ENCODE results near the gene NCAM2.

NCAM2 gene

DNA sequence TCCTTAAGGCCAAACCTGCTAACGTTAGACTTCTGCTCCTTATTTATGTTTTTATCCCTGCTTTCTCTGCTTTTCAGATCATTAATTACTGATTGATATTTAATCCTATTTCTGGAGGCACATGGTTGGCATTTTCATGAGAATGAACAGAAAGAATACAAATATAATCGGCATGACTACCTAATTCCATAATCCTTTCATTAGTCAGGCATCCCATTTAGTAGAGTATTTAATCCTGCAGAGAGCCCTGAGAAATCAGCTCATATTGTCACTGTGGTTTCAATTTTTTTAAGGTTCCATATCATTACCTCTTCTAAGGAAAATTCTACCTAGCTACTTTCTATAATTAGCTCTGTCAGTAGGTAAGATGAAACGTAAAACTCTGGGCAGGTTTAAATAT, 238.8 kb downstream of the NCAM2 start:
- Histone ChIP-seq H3K4ac (ENCODE audit: low read depth in 1 of 2, low read length in 2 of 2) (no peak overlapping the region), H3K27ac (ENCODE audit: low read length, poor library complexity, severe bottlenecking) (no peak overlapping the region), H3K4me3 (ENCODE audit: insufficient read depth in 1 of 2, low read depth in 1 of 2, low read length in 2 of 2) (no peak overlapping the region), H3K9me3 (ENCODE audit: control insufficient read depth, low read length) (no peaks in the 10 kb centered on the region), H2AK5ac (ENCODE audit: low read length, severe bottlenecking) (no peak overlapping the region), H3K9ac (ENCODE audit: low read length) (no peak overlapping the region), H2BK15ac (ENCODE audit: low read depth, poor library complexity, severe bottlenecking) (no peak overlapping the region), H3K4me1 (ENCODE audit: control insufficient read depth, insufficient read depth, low read depth, low read length) (no peaks in the 10 kb centered on the region), H2BK12ac (ENCODE audit: low read length in 2 of 2) (no peak overlapping the region), H3K18ac (ENCODE audit: low read depth in 1 of 2, low read length in 2 of 2) (no peak overlapping the region), H4K91ac (ENCODE audit: low read length) (no peak overlapping the region), H3K23ac (ENCODE audit: low read length in 2 of 2) (no peak overlapping the region), H3K36me3 (ENCODE audit: control insufficient read depth in 1 of 2, insufficient read depth in 2 of 2, low read depth in 1 of 2, low read length in 2 of 2) (no peaks in the 10 kb centered on the region), H4K8ac (ENCODE audit: low read length) (no peak overlapping the region), H3K4me2 (ENCODE audit: low read length, poor library complexity, severe bottlenecking) (no peak overlapping the region), H3K14ac (ENCODE audit: low read length in 2 of 2) (no peak overlapping the region), H3K79me1 (replicated peaks; ENCODE audit: low read length, poor library complexity, severe bottlenecking) (no peaks in the 10 kb centered on the region), H2BK5ac (ENCODE audit: low read depth, low read length, poor library complexity, severe bottlenecking) (no peak overlapping the region), H2AFZ (ENCODE audit: low read depth, low read length) (no peak overlapping the region), H2BK120ac (ENCODE audit: low read depth, low read length) (no peak overlapping the region), H3K27me3 (ENCODE audit: control insufficient read depth in 1 of 2, insufficient read depth in 1 of 2, low read length in 2 of 2) (no peaks in the 10 kb centered on the region)
- no peak for DNase-seq
- WGBS: 100% methylated on average over 1 of the region's 3 CpGs

DNA sequence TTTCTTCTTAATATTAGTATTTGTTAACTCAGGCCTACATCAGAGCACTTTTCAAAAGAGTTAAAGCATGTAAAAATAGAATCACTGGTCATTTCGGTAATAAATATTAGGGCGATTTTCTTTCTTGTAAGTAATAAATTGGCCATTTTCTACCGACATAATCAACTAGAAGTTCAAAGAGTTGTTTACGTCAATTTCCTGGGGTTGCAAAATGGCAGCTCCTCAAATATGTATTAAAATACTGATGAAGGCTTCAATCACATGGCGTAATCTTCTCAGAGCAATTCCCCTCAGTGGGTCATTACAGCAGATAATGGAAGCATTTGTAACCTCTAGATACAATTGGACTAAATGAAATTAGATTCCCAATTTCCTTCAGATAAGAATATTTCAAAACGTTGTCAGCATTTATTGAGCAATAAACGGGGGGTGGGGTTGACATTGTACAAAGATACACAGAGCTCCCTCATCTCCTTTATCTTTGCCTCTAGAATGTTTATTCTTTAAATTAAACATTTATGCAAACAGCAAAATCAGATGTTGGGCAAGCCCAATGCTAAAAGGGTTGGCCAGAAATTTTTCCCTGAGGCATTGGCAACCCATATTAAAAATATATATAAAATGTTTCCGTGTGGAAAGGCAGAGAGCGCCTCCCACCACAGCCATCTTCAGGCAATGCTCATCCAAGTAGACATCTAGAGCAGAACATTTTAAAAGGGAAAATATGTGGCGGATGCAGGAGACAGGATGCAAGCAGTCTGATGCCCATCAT, 240.6 kb downstream of the NCAM2 start:
- H3K27me3 ChIP-seq (ENCODE audit: control insufficient read depth in 1 of 2, insufficient read depth in 1 of 2, low read length in 2 of 2): no peaks in the 10 kb centered on the region
- H2AK5ac ChIP-seq (ENCODE audit: low read length, severe bottlenecking): no peak overlapping the region
- no peaks in the 10 kb centered on the region for H3K36me3 ChIP-seq (ENCODE audit: control insufficient read depth in 1 of 2, insufficient read depth in 2 of 2, low read depth in 1 of 2, low read length in 2 of 2)
- no peaks in the 10 kb centered on the region for H3K79me1 ChIP-seq (replicated peaks; ENCODE audit: low read length, poor library complexity, severe bottlenecking)
- H3K18ac ChIP-seq (ENCODE audit: low read depth in 1 of 2, low read length in 2 of 2): no peak overlapping the region
- no peak overlapping the region for H3K4me2 ChIP-seq (ENCODE audit: low read length, poor library complexity, severe bottlenecking)
- no peak overlapping the region for H4K8ac ChIP-seq (ENCODE audit: low read length)
- H3K23ac ChIP-seq (ENCODE audit: low read length in 2 of 2): no peak overlapping the region
- 94% methylated on average over 3 of the region's 10 CpGs for WGBS
- no peak overlapping the region for H2BK5ac ChIP-seq (ENCODE audit: low read depth, low read length, poor library complexity, severe bottlenecking)
- H4K91ac ChIP-seq (ENCODE audit: low read length): no peak overlapping the region
- H2AFZ ChIP-seq (ENCODE audit: low read depth, low read length): no peak overlapping the region
- no peaks in the 10 kb centered on the region for H3K4me1 ChIP-seq (ENCODE audit: control insufficient read depth, insufficient read depth, low read depth, low read length)
- no peak overlapping the region for H3K9ac ChIP-seq (ENCODE audit: low read length)
- H3K14ac ChIP-seq (ENCODE audit: low read length in 2 of 2): no peak overlapping the region
- H3K4me3 ChIP-seq (ENCODE audit: insufficient read depth in 1 of 2, low read depth in 1 of 2, low read length in 2 of 2): no peak overlapping the region
- no peak overlapping the region for H3K27ac ChIP-seq (ENCODE audit: low read length, poor library complexity, severe bottlenecking)
- H2BK15ac ChIP-seq (ENCODE audit: low read depth, poor library complexity, severe bottlenecking): no peak overlapping the region
- no peak overlapping the region for H3K4ac ChIP-seq (ENCODE audit: low read depth in 1 of 2, low read length in 2 of 2)
- no peaks in the 10 kb centered on the region for H3K9me3 ChIP-seq (ENCODE audit: control insufficient read depth, low read length)
- no peak overlapping the region for H2BK120ac ChIP-seq (ENCODE audit: low read depth, low read length)
- no peak for DNase-seq
- H2BK12ac ChIP-seq (ENCODE audit: low read length in 2 of 2): no peak overlapping the region

DNA sequence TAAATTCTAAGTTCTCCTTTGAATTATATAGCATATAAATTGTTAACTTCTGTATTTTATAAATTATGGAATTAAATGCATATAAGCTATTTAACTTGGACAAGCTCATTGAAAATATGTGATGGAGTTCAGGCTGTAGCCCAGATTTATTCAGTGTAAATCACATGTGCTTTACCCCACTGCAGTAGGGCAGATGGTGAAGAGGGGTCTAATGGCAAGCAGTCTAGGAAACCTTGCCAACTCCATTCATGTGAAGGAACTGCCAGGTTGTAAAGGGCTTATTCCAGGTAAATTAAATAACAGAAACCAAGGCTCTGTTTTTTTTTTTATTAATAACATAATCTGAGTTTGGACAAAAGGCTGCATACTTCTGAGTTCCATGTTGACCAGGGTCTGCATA, 243.2 kb downstream of the NCAM2 start:
- H3K4ac ChIP-seq (ENCODE audit: low read depth in 1 of 2, low read length in 2 of 2): no peak overlapping the region
- DNase-seq: no peak
- H3K36me3 ChIP-seq (ENCODE audit: control insufficient read depth in 1 of 2, insufficient read depth in 2 of 2, low read depth in 1 of 2, low read length in 2 of 2): no peaks in the 10 kb centered on the region
- H4K91ac ChIP-seq (ENCODE audit: low read length): no peak overlapping the region
- no peak overlapping the region for H3K18ac ChIP-seq (ENCODE audit: low read depth in 1 of 2, low read length in 2 of 2)
- no peaks in the 10 kb centered on the region for H3K4me1 ChIP-seq (ENCODE audit: control insufficient read depth, insufficient read depth, low read depth, low read length)
- no peaks in the 10 kb centered on the region for H3K27me3 ChIP-seq (ENCODE audit: control insufficient read depth in 1 of 2, insufficient read depth in 1 of 2, low read length in 2 of 2)
- no peak overlapping the region for H3K4me2 ChIP-seq (ENCODE audit: low read length, poor library complexity, severe bottlenecking)
- H2BK12ac ChIP-seq (ENCODE audit: low read length in 2 of 2): no peak overlapping the region
- H3K79me1 ChIP-seq (replicated peaks; ENCODE audit: low read length, poor library complexity, severe bottlenecking): no peaks in the 10 kb centered on the region
- no peak overlapping the region for H3K27ac ChIP-seq (ENCODE audit: low read length, poor library complexity, severe bottlenecking)
- H4K8ac ChIP-seq (ENCODE audit: low read length): no peak overlapping the region
- H3K9me3 ChIP-seq (ENCODE audit: control insufficient read depth, low read length): no peaks in the 10 kb centered on the region
- no peak overlapping the region for H2BK15ac ChIP-seq (ENCODE audit: low read depth, poor library complexity, severe bottlenecking)
- H3K23ac ChIP-seq (ENCODE audit: low read length in 2 of 2): no peak overlapping the region
- H3K9ac ChIP-seq (ENCODE audit: low read length): no peak overlapping the region
- H2AK5ac ChIP-seq (ENCODE audit: low read length, severe bottlenecking): no peak overlapping the region
- H2BK5ac ChIP-seq (ENCODE audit: low read depth, low read length, poor library complexity, severe bottlenecking): no peak overlapping the region
- H2BK120ac ChIP-seq (ENCODE audit: low read depth, low read length): no peak overlapping the region
- H3K14ac ChIP-seq (ENCODE audit: low read length in 2 of 2): no peak overlapping the region
- H2AFZ ChIP-seq (ENCODE audit: low read depth, low read length): no peak overlapping the region
- H3K4me3 ChIP-seq (ENCODE audit: insufficient read depth in 1 of 2, low read depth in 1 of 2, low read length in 2 of 2): no peak overlapping the region

DNA sequence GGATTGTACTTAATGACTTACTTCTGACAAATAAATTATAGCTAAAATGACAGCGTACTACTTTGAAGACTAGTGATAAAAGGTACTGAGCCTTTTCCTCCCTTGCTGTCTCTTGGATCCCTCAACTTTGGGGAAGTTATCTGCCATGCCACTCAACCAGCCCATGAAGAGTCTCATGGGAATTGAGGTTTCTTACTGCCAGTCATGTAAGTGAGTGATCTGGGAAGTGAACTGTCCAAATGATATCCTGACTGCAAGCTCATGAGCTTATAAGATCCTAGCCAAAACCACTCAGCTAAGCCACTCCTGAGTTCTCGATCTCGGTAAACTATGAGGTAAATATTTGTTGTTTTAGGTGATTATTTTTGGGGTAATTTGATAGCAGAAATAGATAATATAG, 247.8 kb downstream of the NCAM2 start:
- H3K4me1 ChIP-seq (ENCODE audit: control insufficient read depth, insufficient read depth, low read depth, low read length): no peaks in the 10 kb centered on the region
- no peak overlapping the region for H2BK5ac ChIP-seq (ENCODE audit: low read depth, low read length, poor library complexity, severe bottlenecking)
- H3K18ac ChIP-seq (ENCODE audit: low read depth in 1 of 2, low read length in 2 of 2): no peak overlapping the region
- no peak overlapping the region for H4K8ac ChIP-seq (ENCODE audit: low read length)
- no peak overlapping the region for H3K4me3 ChIP-seq (ENCODE audit: insufficient read depth in 1 of 2, low read depth in 1 of 2, low read length in 2 of 2)
- H3K4ac ChIP-seq (ENCODE audit: low read depth in 1 of 2, low read length in 2 of 2): no peak overlapping the region
- no peak overlapping the region for H3K23ac ChIP-seq (ENCODE audit: low read length in 2 of 2)
- no peak for DNase-seq
- no peak overlapping the region for H3K27ac ChIP-seq (ENCODE audit: low read length, poor library complexity, severe bottlenecking)
- no peak overlapping the region for H3K14ac ChIP-seq (ENCODE audit: low read length in 2 of 2)
- no peak overlapping the region for H3K9ac ChIP-seq (ENCODE audit: low read length)
- no peak overlapping the region for H2AK5ac ChIP-seq (ENCODE audit: low read length, severe bottlenecking)
- H3K36me3 ChIP-seq (ENCODE audit: control insufficient read depth in 1 of 2, insufficient read depth in 2 of 2, low read depth in 1 of 2, low read length in 2 of 2): no peaks in the 10 kb centered on the region
- no peak overlapping the region for H2BK12ac ChIP-seq (ENCODE audit: low read length in 2 of 2)
- H3K4me2 ChIP-seq (ENCODE audit: low read length, poor library complexity, severe bottlenecking): no peak overlapping the region
- H3K27me3 ChIP-seq (ENCODE audit: control insufficient read depth in 1 of 2, insufficient read depth in 1 of 2, low read length in 2 of 2): no peaks in the 10 kb centered on the region
- no peak overlapping the region for H2AFZ ChIP-seq (ENCODE audit: low read depth, low read length)
- no peak overlapping the region for H4K91ac ChIP-seq (ENCODE audit: low read length)
- H2BK15ac ChIP-seq (ENCODE audit: low read depth, poor library complexity, severe bottlenecking): no peak overlapping the region
- H3K9me3 ChIP-seq (ENCODE audit: control insufficient read depth, low read length): no peaks in the 10 kb centered on the region
- H3K79me1 ChIP-seq (replicated peaks; ENCODE audit: low read length, poor library complexity, severe bottlenecking): no peaks in the 10 kb centered on the region
- no peak overlapping the region for H2BK120ac ChIP-seq (ENCODE audit: low read depth, low read length)
- 100% methylated on average over 1 of the region's 3 CpGs for WGBS

Data from mesenchymal stem cell (in vitro differentiated cells and primary cell).